ENCODE measurements around the gene CDC6.
A peak's percentile ranks its signal among the peaks of the same experiment; 100 is the strongest.

The CDC6 gene

GRCh38 chr17:40323391-40324381 is 36.0 kb downstream of the CDC6 start:
- peak; percentile 89 for DNase-seq

GRCh38 chr17:40325156-40326013 is 37.7 kb downstream of the CDC6 start:
- no peak for DNase-seq

- no peak for DNase-seq
These were observed 38.5 kb downstream of the CDC6 start for GRCh38 chr17:40326014-40326831.

- no peak for DNase-seq
These were observed 39.1 kb downstream of the CDC6 start for GRCh38 chr17:40326832-40327199.

- DNase-seq = no peak
These were observed 39.6 kb downstream of the CDC6 start for GRCh38 chr17:40327244-40327729.

- DNase-seq = no peak
These were observed 40.2 kb downstream of the CDC6 start for GRCh38 chr17:40327735-40328385.

- no peak for DNase-seq
These were observed 40.7 kb downstream of the CDC6 start for GRCh38 chr17:40328386-40328766.

- peak; percentile 84 for DNase-seq
These were observed 42.4 kb downstream of the CDC6 start for GRCh38 chr17:40329839-40330794.

GRCh38 chr17:40330850-40331470 is 43.3 kb downstream of the CDC6 start:
- no peak for DNase-seq

GRCh38 chr17:40331743-40332641 is 44.3 kb downstream of the CDC6 start:
- no peak for DNase-seq

GRCh38 chr17:40333781-40334448 is 46.2 kb downstream of the CDC6 start:
- DNase-seq = peak; percentile 59

- no peak for DNase-seq
These were observed 47.9 kb downstream of the CDC6 start for GRCh38 chr17:40335620-40336019.

- DNase-seq = no peak
These were observed 49.7 kb downstream of the CDC6 start for GRCh38 chr17:40337351-40337750.

- peak; percentile 69 for DNase-seq
These were observed 50.4 kb downstream of the CDC6 start for GRCh38 chr17:40338058-40338457.

- peak; percentile 88 for DNase-seq
These were observed 51.4 kb downstream of the CDC6 start for GRCh38 chr17:40338941-40339649.

GRCh38 chr17:40340327-40340726 is 52.6 kb downstream of the CDC6 start:
- no peak for DNase-seq

- DNase-seq = peak; percentile 93
These were observed 53.5 kb downstream of the CDC6 start for GRCh38 chr17:40340880-40341807.
